ENCODE measurements around the gene EPB41.

Gene EPB41

DNA sequence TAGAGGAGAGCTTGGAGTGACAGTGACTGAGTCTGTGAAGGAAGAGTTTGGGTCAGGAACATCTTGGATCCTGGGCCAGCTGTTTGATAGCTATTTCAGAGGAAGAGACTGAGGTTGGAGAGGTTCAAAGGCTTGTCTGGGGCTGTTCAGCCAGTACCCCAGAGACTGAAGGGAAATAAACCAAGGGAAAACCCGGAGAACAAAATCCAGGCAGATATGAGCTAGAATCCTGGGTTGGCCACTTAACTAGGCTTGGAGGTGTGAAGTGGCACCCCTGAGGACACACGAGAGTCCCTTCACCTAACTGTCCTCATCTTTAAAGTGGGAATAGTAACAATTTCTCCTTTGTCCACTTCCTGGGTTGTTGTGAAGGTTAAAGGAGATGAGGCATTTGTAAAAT lies 23.1 kb upstream of the EPB41 start:
- no peak for DNase-seq

- DNase-seq, result no peak
These were observed 20.8 kb upstream of the EPB41 start for GRCh38 chr1:28893403-28894102.

- DNase-seq, result no peak
These were observed 19.6 kb upstream of the EPB41 start for GRCh38 chr1:28894785-28895184.

GRCh38 chr1:28895896-28896608 lies 18.3 kb upstream of the EPB41 start:
- DNase-seq, result no peak

DNA sequence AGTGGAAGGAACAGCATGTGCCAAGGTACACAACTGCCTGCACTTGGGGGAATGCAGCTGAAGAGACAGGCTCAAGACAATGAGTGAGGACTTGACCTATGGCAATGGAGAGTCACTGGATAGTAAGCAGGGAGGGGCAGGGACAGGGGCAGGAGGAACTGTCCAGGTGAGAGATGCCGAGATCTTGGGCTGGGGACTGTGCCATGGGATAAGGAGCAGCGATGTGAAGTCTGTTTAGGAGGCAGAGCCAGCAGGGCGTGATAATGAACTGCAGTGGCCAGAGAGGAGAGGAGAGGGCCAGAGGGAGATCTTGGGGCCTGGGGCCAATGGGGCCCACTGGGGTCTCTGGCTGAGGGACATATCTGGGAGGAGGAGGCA lies 17.8 kb upstream of the EPB41 start:
- no peak for DNase-seq

DNA sequence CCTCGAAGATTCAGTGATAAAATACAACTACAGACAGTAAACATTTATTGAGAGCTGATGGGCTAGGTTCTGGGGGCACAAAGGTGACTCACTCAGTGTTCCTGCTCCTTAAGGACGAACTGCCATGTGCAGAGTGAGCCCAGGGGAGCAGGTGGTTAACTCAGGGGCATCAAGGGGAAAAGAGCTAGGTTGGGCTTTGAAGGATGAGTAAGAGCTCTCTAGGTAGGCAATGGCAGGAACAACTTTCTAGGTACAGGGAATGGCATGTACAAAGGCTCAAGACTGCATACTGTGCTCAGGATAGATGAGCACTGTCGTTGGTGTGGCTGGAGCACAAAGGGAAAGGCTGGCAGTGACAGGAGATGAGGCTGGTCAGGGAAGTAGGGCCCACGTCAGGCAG lies 16.6 kb upstream of the EPB41 start:
- DNase-seq, result no peak

GRCh38 chr1:28898405-28898881 lies 15.9 kb upstream of the EPB41 start:
- DNase-seq, result no peak

GRCh38 chr1:28899267-28899666 lies 15.1 kb upstream of the EPB41 start:
- no peak for DNase-seq

- no peak for DNase-seq
These were observed 13.8 kb upstream of the EPB41 start for GRCh38 chr1:28900562-28900961.

DNA sequence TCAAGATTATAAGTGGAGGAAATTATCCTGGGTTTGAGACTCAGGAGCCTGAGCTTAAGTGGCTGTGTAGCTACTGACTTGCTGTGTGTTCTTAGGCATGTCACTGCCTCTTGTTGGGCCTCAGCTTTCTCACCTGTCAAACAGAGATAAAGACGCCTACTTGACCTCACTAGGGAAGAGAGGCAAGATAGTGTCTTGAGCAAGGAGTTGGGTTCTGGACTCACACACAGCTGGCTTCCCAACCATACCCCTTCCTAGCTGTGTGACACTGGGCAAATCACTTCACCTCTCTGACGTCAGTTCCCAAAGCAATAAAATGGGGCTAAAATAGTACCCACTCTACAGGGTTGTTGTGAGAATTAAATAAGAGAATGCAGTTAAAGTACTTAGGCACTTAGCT lies 11.6 kb upstream of the EPB41 start:
- no peak for DNase-seq

DNA sequence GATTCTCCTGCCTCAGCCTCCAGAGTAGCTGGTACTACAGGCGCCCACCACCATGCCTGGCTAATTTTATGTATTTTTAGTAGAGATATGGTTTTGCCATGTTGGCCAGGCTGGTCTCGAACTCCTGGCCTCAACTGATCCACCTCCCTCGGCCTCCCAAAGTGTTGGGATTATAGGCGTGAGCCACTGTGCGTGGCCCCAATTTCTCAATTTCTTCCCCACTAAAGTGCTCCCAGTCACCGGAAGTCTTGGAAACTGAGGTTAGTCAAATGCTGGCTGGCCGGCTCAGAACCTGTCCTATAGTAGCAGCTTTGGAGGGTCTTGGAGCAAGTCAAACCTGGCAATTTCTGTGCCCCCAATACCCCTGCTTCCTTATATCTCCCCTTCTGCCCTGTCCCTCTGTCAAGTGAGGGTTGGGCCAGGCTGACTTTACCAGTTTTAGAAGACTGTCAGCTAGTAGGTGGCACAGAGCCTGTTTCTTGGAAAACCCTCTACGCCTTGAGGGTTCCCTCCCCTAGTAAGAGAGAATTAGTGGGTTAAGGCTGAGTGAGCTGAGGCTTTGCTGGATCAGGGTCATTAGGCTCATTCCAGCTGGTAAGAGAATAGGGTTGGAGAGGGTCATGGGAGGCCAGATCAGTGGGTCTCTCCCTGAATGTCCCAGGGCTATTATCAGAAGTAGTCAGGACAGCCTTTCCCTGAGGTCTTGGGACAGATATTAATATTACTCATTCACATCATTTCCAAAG lies 8.3 kb upstream of the EPB41 start:
- no peak for DNase-seq

- no peak for DNase-seq
These were observed 5.2 kb upstream of the EPB41 start for GRCh38 chr1:28909198-28909597.

- no peak for DNase-seq
These were observed 3.8 kb upstream of the EPB41 start for GRCh38 chr1:28910379-28911115.

- DNase-seq, result no peak
These were observed 562 bp upstream of the EPB41 start for GRCh38 chr1:28913786-28914227.

- no peak for DNase-seq
These were observed 894 bp downstream of the EPB41 start for GRCh38 chr1:28915031-28915895.

GRCh38 chr1:28917757-28918118 lies 3.4 kb downstream of the EPB41 start:
- DNase-seq, result no peak

GRCh38 chr1:28921286-28921869 lies 7.0 kb downstream of the EPB41 start:
- DNase-seq, result no peak

DNA sequence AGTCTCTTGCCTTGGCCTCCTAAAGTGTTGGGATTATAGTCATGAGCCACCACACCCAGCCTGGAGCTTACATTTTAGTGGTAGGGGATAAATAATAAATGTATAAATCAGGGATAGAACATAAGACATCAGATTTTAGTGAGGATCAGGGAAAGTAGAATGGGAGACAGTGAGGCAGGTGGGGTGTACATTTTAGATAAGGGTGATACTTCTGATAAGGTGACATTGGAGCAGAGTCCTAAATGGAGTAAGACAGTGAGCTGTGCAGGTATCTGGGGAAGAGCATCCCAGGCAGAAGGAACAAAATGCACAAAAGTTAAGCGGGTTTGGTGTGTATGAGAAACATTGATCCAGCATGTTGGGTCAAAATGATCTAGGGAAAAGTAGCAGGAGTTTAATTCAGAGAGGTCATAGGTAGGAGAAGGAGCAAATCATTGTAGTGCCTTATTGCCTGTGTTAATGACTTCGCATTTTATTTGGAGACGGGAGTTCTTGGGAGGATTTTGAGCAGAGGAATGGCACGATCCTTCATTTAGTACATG lies 11.1 kb downstream of the EPB41 start:
- no peak for DNase-seq

DNA sequence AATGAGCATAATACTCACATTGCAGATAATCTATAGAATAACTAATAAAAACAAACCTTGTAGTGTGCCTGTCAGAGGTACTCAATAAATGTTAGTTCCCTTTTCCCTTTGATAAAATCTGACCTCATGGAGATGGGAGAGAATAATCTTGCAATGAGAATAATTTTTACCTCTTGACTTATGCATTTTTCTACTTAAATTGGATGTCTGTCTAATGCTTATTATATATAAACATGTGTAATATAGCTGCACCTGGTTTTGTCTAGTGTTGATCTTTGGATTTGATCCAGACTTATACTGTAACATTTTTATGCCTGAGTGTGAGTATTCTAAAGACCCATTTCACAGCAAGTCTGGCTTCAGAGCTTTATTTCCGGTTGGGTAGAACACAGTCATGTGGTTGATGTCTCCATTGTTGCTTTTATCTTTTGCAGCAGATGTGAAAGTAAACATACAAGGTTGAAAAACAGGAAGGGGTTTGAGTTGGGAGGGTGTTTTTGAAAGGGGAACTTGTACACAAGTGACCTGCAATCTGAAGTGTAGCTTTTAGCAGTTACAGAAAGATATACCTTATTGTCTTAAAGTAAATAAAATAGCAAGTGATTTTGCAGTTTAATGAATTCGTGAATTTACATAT lies 12.4 kb downstream of the EPB41 start:
- DNase-seq, result no peak

DNA sequence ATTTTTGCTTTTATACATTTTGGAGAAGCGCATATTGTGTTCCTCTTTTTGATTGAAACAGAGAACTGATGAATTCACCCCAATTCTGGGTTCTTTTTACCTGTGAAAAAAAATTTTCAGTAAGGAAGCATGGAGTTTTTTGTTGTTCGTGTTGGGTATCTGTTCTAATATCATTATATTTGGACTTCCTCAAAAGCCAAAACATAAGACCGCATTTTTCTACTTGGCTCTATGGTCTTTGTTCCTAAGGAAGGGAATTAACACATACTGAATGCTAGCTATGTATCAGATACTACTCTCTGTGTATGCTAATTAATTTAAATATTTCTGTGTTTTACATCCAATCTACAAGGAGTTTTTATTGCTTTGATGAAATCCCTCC lies 12.9 kb downstream of the EPB41 start:
- no peak for DNase-seq

Measured in SW 1271 (cell line).